Renal cortical epithelial cell (primary cell): ENCODE measurements around the gene DROSHA. TPM values are rescaled to one million over a fixed set of nuclear protein-coding genes. Genes with fewer than 3 reads are reported as not detected.
"Not testable (repeated sequence)": the region's sequence is repeated elsewhere in the genome, so short reads cannot be mapped to it uniquely, and the experiment has no call there.

Experiments
- DNase-seq: peaks from one replicate; pipeline ENCODE4 v3.0.0-alpha.2; 2011; ENCODE audit warnings: low read depth
- total RNA-seq: library from RNA; depleted of rRNA; stranded (reverse); fragments of >200 nt; gene quantifications from 2 replicates; pipeline ENCODE4 v1.2.3, GENCODE V29; 2014

Gene DROSHA
- 41.3 and 105 TPM in 2 replicates for total RNA-seq

GRCh38 chr5:31531888-31532547 is at the start of gene DROSHA, which contains the start of gene C5orf22:
TSS of gene DROSHA (minus strand) at chr5:31532093. CDS start at chr5:31529059, 3,034 bp downstream.
TSS of gene C5orf22 (plus strand) at chr5:31532301. CDS start at chr5:31532393, 92 bp downstream.
- DNase-seq, result peak; percentile 92

- no peak for DNase-seq
Measured at GRCh38 chr5:31579558-31579957, 47.7 kb upstream of the DROSHA start.

GRCh38 chr5:31577438-31577837 is 45.5 kb upstream of the DROSHA start:
- DNase-seq, result no peak

- DNase-seq, result no peak
Measured at GRCh38 chr5:31574772-31575171, 42.9 kb upstream of the DROSHA start.

- no peak for DNase-seq
Measured at GRCh38 chr5:31573494-31574142, 41.7 kb upstream of the DROSHA start.

- no peak for DNase-seq
Measured at GRCh38 chr5:31569068-31569467, 37.2 kb upstream of the DROSHA start.

GRCh38 chr5:31568302-31568835 is 36.5 kb upstream of the DROSHA start:
- DNase-seq, result no peak

- DNase-seq, result not testable (repeated sequence)
Measured at GRCh38 chr5:31566362-31566761, 34.5 kb upstream of the DROSHA start.

GRCh38 chr5:31563216-31563615 is 31.3 kb upstream of the DROSHA start:
- DNase-seq, result no peak

- DNase-seq, result no peak
Measured at GRCh38 chr5:31561946-31562345, 30.1 kb upstream of the DROSHA start.

- no peak for DNase-seq
Measured at GRCh38 chr5:31559942-31560341, 28.0 kb upstream of the DROSHA start.

- no peak for DNase-seq
Measured at GRCh38 chr5:31556461-31556860, 24.6 kb upstream of the DROSHA start.

GRCh38 chr5:31554552-31554951 is 22.7 kb upstream of the DROSHA start:
- no peak for DNase-seq

GRCh38 chr5:31553863-31554262 is 22.0 kb upstream of the DROSHA start:
- no peak for DNase-seq

GRCh38 chr5:31551878-31552277 is 20.0 kb upstream of the DROSHA start:
- DNase-seq, result no peak

GRCh38 chr5:31549114-31549513 is 17.2 kb upstream of the DROSHA start:
- DNase-seq, result not testable (repeated sequence)

- no peak for DNase-seq
Measured at GRCh38 chr5:31537851-31538250, 6.0 kb upstream of the DROSHA start.

GRCh38 chr5:31537349-31537748 is 5.5 kb upstream of the DROSHA start:
- DNase-seq, result no peak

- DNase-seq, result no peak
Measured at GRCh38 chr5:31536873-31537272, 5.0 kb upstream of the DROSHA start.

- no peak for DNase-seq
Measured at GRCh38 chr5:31534527-31535046, 2.7 kb upstream of the DROSHA start.

- peak; percentile 2 for DNase-seq
Measured at GRCh38 chr5:31531543-31531887, 378 bp downstream of the DROSHA start.

- no peak for DNase-seq
Measured at GRCh38 chr5:31530541-31531265, 1.2 kb downstream of the DROSHA start.
